OCI-LY1 (cell line): ENCODE measurements around the gene NAA25.
A peak's percentile ranks its signal among the peaks of the same experiment; 100 is the strongest.
"Not testable (repeated sequence)": the region's sequence is repeated elsewhere in the genome, so short reads cannot be mapped to it uniquely, and the experiment has no call there.

Source experiments
- H2AFZ ChIP-seq: fragments of 200-600 bp; sonication (generic), shearing (Covaris generic); 2 replicates; pipeline ENCODE4 v1.6.0; 2014; ENCODE audit warnings: antibody characterized with exemption, mild to moderate bottlenecking, low read length
- H3F3A ChIP-seq: fragments of 200-600 bp; sonication (generic), shearing (Covaris generic); 2 replicates; pipeline ENCODE4 v1.6.0; 2014; ENCODE audit warnings: mild to moderate bottlenecking, antibody characterized with exemption, low read length, moderate library complexity; ENCODE audit not compliant: insufficient read depth
- H3K27ac ChIP-seq: fragments of 200-600 bp; sonication (generic); 2 replicates; pipeline ENCODE4 v1.5.1; 2014; ENCODE audit warnings: low read length, mixed run types, mild to moderate bottlenecking, low read depth; ENCODE audit not compliant: poor library complexity, severe bottlenecking
- H3K27me3 ChIP-seq: fragments of 200-600 bp; sonication (generic); 2 replicates; pipeline ENCODE4 v1.6.0; 2014; ENCODE audit warnings: antibody characterized with exemption, mild to moderate bottlenecking, low read length, moderate library complexity; ENCODE audit not compliant: insufficient read depth
- H3K36me3 ChIP-seq: fragments of 200-600 bp; sonication (generic); 2 replicates; pipeline ENCODE4 v1.6.1; 2014; ENCODE audit warnings: mild to moderate bottlenecking, antibody characterized with exemption, low read length, moderate library complexity, mixed read lengths; ENCODE audit not compliant: insufficient read depth
- H3K4me1 ChIP-seq: fragments of 200-600 bp; sonication (generic); 2 replicates; pipeline ENCODE4 v1.5.1; 2014; ENCODE audit warnings: mild to moderate bottlenecking, low read length, moderate library complexity; ENCODE audit not compliant: insufficient read depth, severe bottlenecking
- H3K4me2 ChIP-seq: fragments of 200-600 bp; sonication (generic), shearing (Covaris generic); 2 replicates; pipeline ENCODE4 v1.6.1; 2014; ENCODE audit warnings: low read length
- H3K4me3 ChIP-seq: fragments of 200-600 bp; sonication (generic); 2 replicates; pipeline ENCODE4 v1.5.1; 2014; ENCODE audit warnings: low read length, low read depth, mild to moderate bottlenecking, mixed read lengths; ENCODE audit not compliant: poor library complexity, severe bottlenecking
- H3K79me2 ChIP-seq: fragments of 200-600 bp; shearing (Covaris generic); 2 replicates; pipeline ENCODE4 v1.6.1; 2016; ENCODE audit warnings: mixed run types, low read length, mixed read lengths; ENCODE audit not compliant: insufficient read depth
- H3K9ac ChIP-seq: fragments of 200-600 bp; sonication (generic), shearing (Covaris generic); 2 replicates; pipeline ENCODE4 v1.6.1; 2014; ENCODE audit warnings: mild to moderate bottlenecking, low read length, mixed read lengths
- H3K9me2 ChIP-seq: fragments of 200-600 bp; sonication (generic), shearing (Covaris generic); 2 replicates; pipeline ENCODE4 v1.6.1; 2014; ENCODE audit warnings: low read depth, mild to moderate bottlenecking, low read length, mixed read lengths
- H3K9me3 ChIP-seq: fragments of 200-600 bp; shearing (Covaris generic); 2 replicates; pipeline ENCODE4 v1.6.1; 2014; ENCODE audit warnings: low read length, mixed read lengths
- H4K20me1 ChIP-seq: fragments of 200-600 bp; sonication (generic), shearing (Covaris generic); 2 replicates; pipeline ENCODE4 v1.6.0; 2016; ENCODE audit warnings: mild to moderate bottlenecking, low read length; ENCODE audit not compliant: insufficient read depth
- CTCF ChIP-seq: fragments of 200-600 bp; sonication (generic), shearing (Covaris generic); IDR thresholded peaks from 2 replicates; pipeline ENCODE4 v1.5.1; 2017; ENCODE audit warnings: mild to moderate bottlenecking, antibody characterized with exemption, low read length, moderate library complexity, mixed read lengths
- EZH2 ChIP-seq: fragments of 200-600 bp; sonication (generic), shearing (Covaris generic); IDR thresholded peaks from 2 replicates; pipeline ENCODE4 v1.8.0; 2017; ENCODE audit warnings: borderline replicate concordance, mixed run types, mild to moderate bottlenecking, antibody characterized with exemption, low read length, moderate library complexity, mixed read lengths

The NAA25 gene

GRCh38 chr12:111998015-111998414 is 110.6 kb downstream of the NAA25 start:
- TF ChIP-seq CTCF (no peak), EZH2 (no peak)
- Histone ChIP-seq H3K27ac (peak overlapping the region; percentile 11), H3K36me3 (no peaks in the 10 kb centered on the region; the same call in 1 of the 2 replicates), H3K9ac (no peak overlapping the region), H3K27me3 (no peaks in the 10 kb centered on the region), H3K4me1 (peaks cover 86% of the 10 kb centered on the region), H4K20me1 (no peaks in the 10 kb centered on the region), H3K9me2 (no peaks in the 10 kb centered on the region), H3K4me3 (no peak overlapping the region), H3K79me2 (no peaks in the 10 kb centered on the region), H3K4me2 (no peak overlapping the region), H3F3A (no peaks in the 10 kb centered on the region), H3K9me3 (no peaks in the 10 kb centered on the region), H2AFZ (no peak overlapping the region)

GRCh38 chr12:111997300-111997699 is 111.3 kb downstream of the NAA25 start:
- Histone ChIP-seq H3K4me1 (peaks cover 87% of the 10 kb centered on the region), H3K79me2 (no peaks in the 10 kb centered on the region), H3K9me3 (no peaks in the 10 kb centered on the region), H3K27me3 (no peaks in the 10 kb centered on the region), H3K9me2 (no peaks in the 10 kb centered on the region), H3K36me3 (no peaks in the 10 kb centered on the region; the same call in 1 of the 2 replicates), H3K4me2 (no peak overlapping the region), H3K27ac (peak overlapping the region; percentile 87), H4K20me1 (no peaks in the 10 kb centered on the region), H3F3A (no peaks in the 10 kb centered on the region), H3K4me3 (no peak overlapping the region), H3K9ac (no peak overlapping the region), H2AFZ (no peak overlapping the region)
- TF ChIP-seq CTCF (no peak), EZH2 (no peak)

GRCh38 chr12:111995782-111996480 is 112.7 kb downstream of the NAA25 start:
- peaks cover 81% of the 10 kb centered on the region for H3K4me1 ChIP-seq
- H3K9ac ChIP-seq = no peak overlapping the region
- H3K9me3 ChIP-seq = no peaks in the 10 kb centered on the region
- no peaks in the 10 kb centered on the region for H3K79me2 ChIP-seq
- no peaks in the 10 kb centered on the region for H3F3A ChIP-seq
- TF ChIP-seq CTCF (no peak), EZH2 (no peak)
- H3K27ac ChIP-seq = peak overlapping the region; percentile 87
- no peak overlapping the region for H3K4me3 ChIP-seq
- H3K4me2 ChIP-seq = no peak overlapping the region
- H3K27me3 ChIP-seq = no peaks in the 10 kb centered on the region
- no peaks in the 10 kb centered on the region for H4K20me1 ChIP-seq
- H3K36me3 ChIP-seq = no peaks in the 10 kb centered on the region
- no peak overlapping the region for H2AFZ ChIP-seq
- no peaks in the 10 kb centered on the region for H3K9me2 ChIP-seq

- not testable (repeated sequence) for H2AFZ ChIP-seq
These were observed 114.1 kb downstream of the NAA25 start for GRCh38 chr12:111994211-111995111.

More at GRCh38 chr12:111994211-111995111, 114.1 kb downstream of the NAA25 start:
- H3K27me3 ChIP-seq, H3K9me2 ChIP-seq, H3K79me2 ChIP-seq, H3F3A ChIP-seq, H3K36me3 ChIP-seq, H4K20me1 ChIP-seq, H3K9me3 ChIP-seq: not testable (repeated sequence)
- Histone ChIP-seq H3K27ac (peak overlapping the region; percentile 87), H3K9ac (peak overlapping the region; percentile 58), H3K4me3 (peak overlapping the region; percentile 55), H3K4me2 (peak overlapping the region; percentile 82), H3K4me1 (peaks cover 67% of the 10 kb centered on the region)
